Colonic mucosa (tissue), 4 donors: ENCODE measurements around the gene ABHD5. TPM values are rescaled to one million over a fixed set of nuclear protein-coding genes. Genes with fewer than 3 reads are reported as not detected.
A peak's percentile ranks its signal among the peaks of the same experiment; 100 is the strongest.

Source experiments
- DNase-seq: peaks from one replicate; pipeline ENCODE4 v3.0.0-alpha.2; 2020
- H3K27ac ChIP-seq: fragments of 200-600 bp; one replicate; pipeline ENCODE4 v1.8.0; 2021
- H3K27me3 ChIP-seq: fragments of 200-600 bp; one replicate; pipeline ENCODE4 v1.8.0; 2021
- H3K36me3 ChIP-seq: fragments of 200-600 bp; one replicate; pipeline ENCODE4 v1.8.0; 2021
- H3K4me1 ChIP-seq: fragments of 200-600 bp; one replicate; pipeline ENCODE4 v1.8.0; 2021; ENCODE audit warnings: mild to moderate bottlenecking
- H3K4me3 ChIP-seq: fragments of 200-600 bp; one replicate; pipeline ENCODE4 v1.8.0; 2021
- H3K9ac ChIP-seq, 2 donors: one replicate each; pipeline ENCODE4 v1.7.0; 2013; ENCODE audit warnings: control low read depth in 2 of 2, low read depth in 2 of 2, low read length in 2 of 2
- H3K9me3 ChIP-seq: fragments of 200-600 bp; one replicate; pipeline ENCODE4 v1.8.0; 2021
- CTCF ChIP-seq: fragments of 200-600 bp; IDR thresholded peaks from one replicate; pipeline ENCODE4 v1.8.0; 2022; ENCODE audit warnings: antibody characterized with exemption, mild to moderate bottlenecking
- intact Hi-C: fragments of 100-400 bp; cut with DNase I; formaldehyde crosslinking; loops from one replicate; pipeline ENCODE4 v1.14.1; 2022
- total RNA-seq, 2 donors: library from RNA; stranded (reverse); fragmentation: NEBNext Ultra II Directional in 1 of 2; extraction: Animal tissue kit (Norgen Biotek cat#: 25700) in 1 of 2; gene quantifications; one replicate each; pipeline ENCODE4 v1.2.1, GENCODE V29; 2021
- donor health status: healthy.
- donor health status: DM: no; HTN: no; CAD: no.
- donor health status: DM: no; HTN: no; CAD: no.

ABHD5 gene
- total RNA-seq, 2 donors from 2014 or later = 24.0 to 25.2 TPM

- H3K36me3 ChIP-seq = no peaks in the 10 kb centered on the region
- no peak for DNase-seq
- H3K4me1 ChIP-seq = peaks cover 4% of the 10 kb centered on the region
- intact Hi-C loops = no loop called here
- no peaks in the 10 kb centered on the region for H3K27me3 ChIP-seq
- H3K9me3 ChIP-seq = no peaks in the 10 kb centered on the region
- H3K27ac ChIP-seq = no peak overlapping the region
- H3K4me3 ChIP-seq = no peak overlapping the region
- H3K9ac ChIP-seq = no peak overlapping the region
- TF ChIP-seq CTCF = no peak
Observed at GRCh38 chr3:43688245-43688650, 2.5 kb upstream of the ABHD5 start.

DNA sequence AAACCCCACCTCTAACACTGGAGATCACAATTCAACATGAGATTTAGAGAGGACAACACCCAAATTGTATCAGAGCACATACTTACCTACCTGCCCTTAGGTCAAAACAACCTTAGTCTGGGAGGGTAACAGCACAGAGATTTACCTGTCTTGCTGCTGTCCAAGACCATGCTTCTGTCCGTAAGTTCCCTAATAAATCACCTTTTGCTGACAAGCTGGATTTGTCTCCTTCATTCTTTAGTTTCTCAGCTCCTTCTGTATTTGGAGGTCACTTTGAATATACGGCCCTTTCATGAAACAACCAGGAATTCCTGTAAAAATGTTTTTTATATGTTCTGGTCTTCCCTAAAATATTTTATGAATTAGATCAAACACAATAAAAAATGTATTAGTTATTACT is 1.6 kb upstream of the ABHD5 start:
- TF ChIP-seq CTCF = no peak
- Histone ChIP-seq H3K4me3 (no peak overlapping the region), H3K36me3 (no peaks in the 10 kb centered on the region), H3K9me3 (no peaks in the 10 kb centered on the region), H3K27me3 (no peaks in the 10 kb centered on the region), H3K4me1 (peaks cover 4% of the 10 kb centered on the region), H3K9ac (no peak overlapping the region), H3K27ac (no peak overlapping the region)
- no peak for DNase-seq
- intact Hi-C loops = no loop called here

GRCh38 chr3:43689766-43690399 is 855 bp upstream of the ABHD5 start:
- H3K27ac ChIP-seq = peak overlapping the region; percentile 98
- H3K36me3 ChIP-seq = no peaks in the 10 kb centered on the region
- no peaks in the 10 kb centered on the region for H3K9me3 ChIP-seq
- intact Hi-C loops = no loop called here
- H3K9ac ChIP-seq = peak overlapping the region; percentile 84 to 95
- H3K4me3 ChIP-seq = peak overlapping the region; percentile 75
- peaks cover 4% of the 10 kb centered on the region for H3K4me1 ChIP-seq
- no peak for TF ChIP-seq CTCF
- DNase-seq = peak; percentile 26
- H3K27me3 ChIP-seq = no peaks in the 10 kb centered on the region

DNA sequence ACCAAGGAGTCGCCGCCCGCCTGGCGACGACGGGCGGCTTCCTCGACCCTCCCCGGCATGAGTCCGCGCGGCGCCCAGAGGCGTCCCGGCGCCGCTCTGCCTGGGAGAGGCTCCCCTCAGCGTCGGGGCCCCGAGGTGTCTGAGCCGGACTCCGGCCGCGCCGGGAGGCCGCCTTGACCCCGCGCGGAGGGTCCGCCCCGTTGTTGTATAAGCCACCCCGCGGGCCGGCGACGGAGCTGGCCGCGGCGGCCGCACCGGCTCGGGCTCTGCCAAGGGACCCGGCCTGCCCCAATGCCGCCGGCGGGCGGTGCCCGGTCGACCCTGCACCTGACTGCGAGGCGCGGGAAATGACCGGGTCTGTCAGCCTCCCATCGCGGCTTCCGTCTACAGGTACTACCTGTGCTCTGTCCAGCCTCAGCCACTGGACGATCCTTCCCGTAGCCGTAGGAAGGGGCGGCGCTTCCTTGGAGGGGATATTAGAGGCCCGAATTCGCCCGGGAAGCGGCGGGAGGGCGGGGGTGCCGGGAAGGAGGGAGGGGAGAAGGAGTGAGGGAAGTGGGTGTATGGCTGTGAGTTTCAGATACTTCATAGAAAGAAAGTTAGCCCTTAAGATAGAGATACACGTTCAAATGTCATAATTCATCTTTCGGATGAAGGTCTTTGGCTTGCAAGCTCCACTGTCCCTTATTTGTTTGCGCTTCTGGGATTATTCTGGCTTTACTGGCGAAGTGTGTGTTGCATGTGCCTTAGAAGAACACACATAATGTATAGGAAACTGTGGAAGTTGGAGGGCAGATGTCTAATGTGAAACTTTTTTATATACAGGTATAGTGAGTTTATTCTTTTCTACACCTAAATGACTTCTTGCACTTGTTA is 620 bp downstream of the ABHD5 start:
- Histone ChIP-seq H3K9me3 (no peaks in the 10 kb centered on the region), H3K27ac (peak overlapping the region; percentile 98), H3K9ac (peak overlapping the region; percentile 84 to 95), H3K4me1 (peaks cover 10% of the 10 kb centered on the region), H3K4me3 (peak overlapping the region; percentile 75), H3K27me3 (no peaks in the 10 kb centered on the region), H3K36me3 (no peaks in the 10 kb centered on the region)
- no peak for TF ChIP-seq CTCF
- intact Hi-C loops = no loop called here
- peak; percentile 87 for DNase-seq

DNA sequence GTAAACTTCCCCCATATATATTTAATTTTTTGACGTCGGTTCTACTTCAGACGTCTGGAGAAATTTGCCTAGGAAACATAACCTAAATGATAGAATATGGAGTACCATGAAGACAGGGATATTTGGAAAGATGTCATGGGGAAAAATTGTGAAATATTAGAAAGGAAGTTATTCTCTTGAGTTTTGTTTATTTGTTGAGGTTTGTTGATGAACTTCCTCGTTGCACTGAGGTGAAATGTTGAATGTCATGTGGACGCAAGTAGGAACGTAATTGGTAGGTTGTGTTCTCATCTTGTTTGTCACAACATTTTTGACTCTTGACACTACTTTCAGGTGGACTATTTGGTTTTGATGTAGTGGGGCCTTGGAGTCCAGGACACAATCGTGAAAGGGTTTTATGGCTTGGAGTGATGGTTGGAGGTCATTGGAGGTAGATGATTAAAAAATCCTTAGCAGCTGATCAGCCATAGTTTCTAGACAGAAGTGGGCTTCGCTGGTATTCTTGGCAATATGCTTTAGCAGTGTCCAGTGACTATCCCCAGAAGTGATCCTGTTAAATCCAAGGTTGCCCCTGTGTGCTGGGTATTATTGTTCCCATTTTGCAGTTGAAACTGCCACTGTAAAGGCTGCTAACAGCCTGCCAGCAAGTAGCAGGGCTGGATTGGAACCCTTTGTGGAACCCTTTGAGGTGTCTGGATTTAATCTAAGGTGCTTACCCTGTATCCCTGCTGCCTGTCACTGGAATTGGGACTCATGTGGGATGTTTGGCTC is 1.5 kb downstream of the ABHD5 start:
- TF ChIP-seq CTCF = no peak
- H3K27ac ChIP-seq = peak overlapping the region; percentile 98

More for the DNA sequence above, 1.5 kb downstream of the ABHD5 start:
- Histone ChIP-seq H3K36me3 (no peaks in the 10 kb centered on the region), H3K4me3 (peak overlapping the region; percentile 75), H3K9me3 (no peaks in the 10 kb centered on the region), H3K4me1 (peaks cover 10% of the 10 kb centered on the region), H3K27me3 (no peaks in the 10 kb centered on the region), H3K9ac (peak overlapping the region in 1 of 2 donors; percentile 84)
- intact Hi-C loops = no loop called here
- DNase-seq = no peak
